Measurements from ENCODE around the gene VPS29.

Gene VPS29

GRCh38 chr12:110444455-110444854 is 57.5 kb downstream of the VPS29 start:
- DNase-seq, result no peak
